ENCODE results near the gene KCNAB3.

DNA sequence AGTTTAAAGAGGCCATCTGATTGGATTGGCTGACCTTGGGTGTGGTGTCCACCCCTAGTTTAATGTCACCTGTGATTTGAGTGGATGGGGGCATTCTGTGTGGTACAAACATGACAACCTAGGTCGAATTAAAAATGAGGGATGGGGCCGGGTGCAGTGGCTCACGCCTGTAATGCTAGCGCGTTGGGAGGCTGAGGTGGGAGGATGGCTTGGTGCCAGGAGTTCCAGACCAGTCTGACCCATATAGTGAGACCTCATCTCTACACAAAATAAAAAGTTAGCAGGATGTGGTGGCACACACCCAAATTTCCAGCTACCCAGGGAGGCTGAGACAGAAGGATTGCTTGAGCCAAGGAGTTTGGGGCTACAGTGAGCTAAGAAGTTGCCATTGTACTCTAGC, 16.8 kb upstream of the KCNAB3 start:
- TF ChIP-seq, protein P1, sequence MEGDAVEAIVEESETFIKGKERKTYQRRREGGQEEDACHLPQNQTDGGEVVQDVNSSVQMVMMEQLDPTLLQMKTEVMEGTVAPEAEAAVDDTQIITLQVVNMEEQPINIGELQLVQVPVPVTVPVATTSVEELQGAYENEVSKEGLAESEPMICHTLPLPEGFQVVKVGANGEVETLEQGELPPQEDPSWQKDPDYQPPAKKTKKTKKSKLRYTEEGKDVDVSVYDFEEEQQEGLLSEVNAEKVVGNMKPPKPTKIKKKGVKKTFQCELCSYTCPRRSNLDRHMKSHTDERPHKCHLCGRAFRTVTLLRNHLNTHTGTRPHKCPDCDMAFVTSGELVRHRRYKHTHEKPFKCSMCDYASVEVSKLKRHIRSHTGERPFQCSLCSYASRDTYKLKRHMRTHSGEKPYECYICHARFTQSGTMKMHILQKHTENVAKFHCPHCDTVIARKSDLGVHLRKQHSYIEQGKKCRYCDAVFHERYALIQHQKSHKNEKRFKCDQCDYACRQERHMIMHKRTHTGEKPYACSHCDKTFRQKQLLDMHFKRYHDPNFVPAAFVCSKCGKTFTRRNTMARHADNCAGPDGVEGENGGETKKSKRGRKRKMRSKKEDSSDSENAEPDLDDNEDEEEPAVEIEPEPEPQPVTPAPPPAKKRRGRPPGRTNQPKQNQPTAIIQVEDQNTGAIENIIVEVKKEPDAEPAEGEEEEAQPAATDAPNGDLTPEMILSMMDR (IDR thresholded peaks at IDR 0.05), result no peak
- no peak for TF ChIP-seq POLR2A (IDR thresholded peaks at IDR 0.05)

All from lower leg skin (tissue), 3 donors.